Activated CD8-positive, alpha-beta T cell treated with anti-CD3 and anti-CD28 coated beads for 36 hours (primary cell): ENCODE data around the gene UTP3. TPM values are rescaled to one million over a fixed set of nuclear protein-coding genes. Genes with fewer than 3 reads are reported as not detected.
A peak's percentile ranks its signal among the peaks of the same experiment; 100 is the strongest.
"Not testable (repeated sequence)": the region's sequence is repeated elsewhere in the genome, so short reads cannot be mapped to it uniquely, and the experiment has no call there.

ENCODE experiments used
- ATAC-seq: fragments of 200-7000 bp; cut with Tn5 transposase; one replicate; pipeline ENCODE4 v1.10.0; 2021; ENCODE audit warnings: mild to moderate bottlenecking, moderate library complexity
- CTCF ChIA-PET: fragments of 350-600 bp; sonication (Branson Sonifier 250); formaldehyde crosslinking; loops from one replicate; lab custom pipeline; 2021; ENCODE audit warnings: antibody characterized with exemption; lab: Charles Lee
- POLR2A ChIA-PET: fragments of 350-600 bp; sonication (Branson Sonifier 250); formaldehyde crosslinking; loops from one replicate; lab custom pipeline; 2021; ENCODE audit warnings: antibody characterized with exemption; lab: Charles Lee
- DNase-seq: peaks from one replicate; pipeline ENCODE4 v3.0.0-alpha.2; 2020
- H3K27ac Mint-ChIP-seq: one replicate; pipeline ENCODE4 v1.8.0; 2021; ENCODE audit warnings: mild to moderate bottlenecking, mixed read lengths
- H3K27me3 Mint-ChIP-seq: one replicate; pipeline ENCODE4 v1.8.0; 2021; ENCODE audit warnings: mixed read lengths
- H3K36me3 Mint-ChIP-seq: one replicate; pipeline ENCODE4 v1.8.0; 2021; ENCODE audit warnings: low read depth, mixed read lengths
- H3K4me1 Mint-ChIP-seq: one replicate; pipeline ENCODE4 v1.8.0; 2021; ENCODE audit warnings: low read depth, mixed read lengths
- H3K4me3 Mint-ChIP-seq: one replicate; pipeline ENCODE4 v1.8.0; 2021; ENCODE audit warnings: mild to moderate bottlenecking, moderate library complexity, mixed read lengths
- H3K9me3 Mint-ChIP-seq: one replicate; pipeline ENCODE4 v1.8.0; 2021; ENCODE audit warnings: mixed read lengths
- CTCF ChIP-seq: fragments of 200-600 bp; IDR thresholded peaks from one replicate; pipeline ENCODE4 v1.8.0; 2022; ENCODE audit warnings: antibody characterized with exemption, mild to moderate bottlenecking
- intact Hi-C: fragments of 100-400 bp; cut with micrococcal nuclease; formaldehyde crosslinking; loops from one replicate; pipeline ENCODE4 v1.10.0; 2022
- total RNA-seq, 2 experiments: library from RNA; stranded (reverse); gene quantifications; one replicate each; pipeline ENCODE4 v1.2.3, GENCODE V29; 2021

Gene UTP3, protein sequence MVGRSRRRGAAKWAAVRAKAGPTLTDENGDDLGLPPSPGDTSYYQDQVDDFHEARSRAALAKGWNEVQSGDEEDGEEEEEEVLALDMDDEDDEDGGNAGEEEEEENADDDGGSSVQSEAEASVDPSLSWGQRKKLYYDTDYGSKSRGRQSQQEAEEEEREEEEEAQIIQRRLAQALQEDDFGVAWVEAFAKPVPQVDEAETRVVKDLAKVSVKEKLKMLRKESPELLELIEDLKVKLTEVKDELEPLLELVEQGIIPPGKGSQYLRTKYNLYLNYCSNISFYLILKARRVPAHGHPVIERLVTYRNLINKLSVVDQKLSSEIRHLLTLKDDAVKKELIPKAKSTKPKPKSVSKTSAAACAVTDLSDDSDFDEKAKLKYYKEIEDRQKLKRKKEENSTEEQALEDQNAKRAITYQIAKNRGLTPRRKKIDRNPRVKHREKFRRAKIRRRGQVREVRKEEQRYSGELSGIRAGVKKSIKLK
- 10 to 100 TPM; 31.0 to 33.5 TPM for total RNA-seq

DNA sequence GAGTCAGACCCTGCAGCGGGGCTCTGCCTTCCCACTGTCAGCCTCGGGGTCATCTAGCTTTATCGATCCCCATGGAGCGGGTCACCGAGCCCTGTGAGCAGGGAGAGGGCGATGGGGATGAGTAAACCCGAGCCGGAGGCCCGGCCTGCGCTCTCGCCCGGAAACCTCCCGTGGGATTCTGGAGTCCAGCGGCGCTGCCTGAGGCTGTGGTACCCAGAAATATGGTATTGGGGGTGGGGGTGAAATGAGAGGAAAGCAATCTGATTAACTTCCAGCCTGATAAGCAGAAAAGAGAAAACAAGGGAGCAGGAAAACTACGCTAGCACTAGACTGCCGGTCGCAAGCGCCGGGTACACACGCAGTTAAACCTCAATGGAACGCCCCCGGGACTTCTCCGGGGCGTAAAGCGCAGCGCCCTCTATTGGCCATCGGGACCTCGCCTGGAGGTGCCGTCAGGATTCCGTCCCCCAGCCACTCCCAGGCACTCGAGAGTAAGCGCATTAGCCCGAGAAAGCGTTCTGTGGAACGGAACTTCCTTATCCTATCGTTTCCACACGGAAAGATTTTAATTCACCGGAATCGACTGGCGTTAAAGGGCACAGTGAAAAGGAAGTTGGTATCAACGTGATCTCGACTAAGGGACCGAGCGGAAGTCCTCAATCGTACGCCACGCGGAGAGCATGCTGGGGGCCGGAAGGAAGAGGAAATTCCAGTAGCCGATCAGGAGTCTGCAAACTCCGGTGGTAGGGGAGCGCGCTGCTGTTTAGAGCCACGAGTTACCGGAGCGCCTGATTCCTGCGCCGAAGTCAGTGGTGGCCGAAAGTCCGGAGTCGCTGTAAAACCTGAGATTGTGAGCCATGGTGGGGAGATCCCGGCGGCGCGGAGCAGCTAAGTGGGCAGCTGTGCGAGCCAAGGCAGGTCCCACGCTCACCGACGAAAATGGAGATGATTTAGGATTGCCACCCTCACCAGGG is at the start of gene UTP3:
Gene UTP3 (plus strand): TSS at position 712 of the 974 bp plus-strand sequence. CDS start 146 bp downstream, at position 858.
- peak; percentile 97 for TF ChIP-seq CTCF
- no peaks in the 10 kb centered on the region for H3K9me3 Mint-ChIP-seq
- H3K27ac Mint-ChIP-seq, result peak within 1 kb of the TSS; percentile 94
- peaks cover 29% of the 10 kb centered on the region for H3K4me1 Mint-ChIP-seq
- ChIA-PET CTCF (interaction anchor here (0.9 to 7.8 kb wide), 9 partner anchors 10 to 322 kb away, joined by 3 to 79 read pairs (median 6); partner anchors contain the start of gene GRSF1), POLR2A (interaction anchor here (0.7 to 3.7 kb wide), 8 partner anchors 9 to 305 kb away, joined by 3 to 40 read pairs (median 4); partner anchors contain the start of genes DCK and GRSF1)
- intact Hi-C loops, result loop anchor here (2.0 to 5.0 kb wide), 3 partner anchors 17 to 149 kb away; partner anchors contain the start of gene GRSF1
- H3K36me3 Mint-ChIP-seq, result peaks cover 33% of the 10 kb centered on the region
- ATAC-seq (peak; percentile 92), DNase-seq (peak; percentile 95)
- H3K27me3 Mint-ChIP-seq, result no peaks in the 10 kb centered on the region
- H3K4me3 Mint-ChIP-seq, result peak within 1 kb of the TSS; percentile 97

- H3K4me1 Mint-ChIP-seq, result peaks cover 13% of the 10 kb centered on the region
- H3K36me3 Mint-ChIP-seq, result no peaks in the 10 kb centered on the region
- DNase-seq, result no peak
- no peak overlapping the region for H3K27ac Mint-ChIP-seq
- ChIA-PET CTCF (no interaction called here), POLR2A (interaction anchor here (0.6 kb wide), 1 partner anchor 118 kb away, joined by 3 read pairs; no protein-coding TSS in a partner anchor)
- peak; percentile 69 for ATAC-seq
- intact Hi-C loops, result no loop called here
- H3K9me3 Mint-ChIP-seq, result no peaks in the 10 kb centered on the region
- peaks cover 1% of the 10 kb centered on the region for H3K27me3 Mint-ChIP-seq
- no peak overlapping the region for H3K4me3 Mint-ChIP-seq
- TF ChIP-seq CTCF, result no peak
Observed at GRCh38 chr4:70640192-70640591, 48.1 kb upstream of the UTP3 start.

DNA sequence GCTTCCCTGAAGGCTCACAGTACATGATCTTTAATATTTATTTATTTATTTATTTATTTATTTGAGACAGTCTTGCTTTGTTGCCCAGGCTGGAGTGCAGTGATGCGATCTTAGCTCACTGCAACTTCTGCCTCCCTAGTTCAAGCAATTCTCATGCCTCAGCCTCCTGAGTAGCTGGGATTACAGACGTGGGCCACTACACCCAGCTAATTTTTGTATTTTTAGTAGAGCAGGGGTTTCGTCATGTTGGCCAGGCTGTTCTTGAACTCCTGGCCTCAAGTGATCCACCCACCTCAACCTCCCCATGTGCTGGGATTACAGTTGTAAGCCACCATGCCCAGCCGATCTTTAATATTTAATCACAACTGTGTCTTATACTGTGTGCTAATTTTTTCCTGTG is 37.6 kb upstream of the UTP3 start:
- H3K27me3 Mint-ChIP-seq, H3K9me3 Mint-ChIP-seq, H3K27ac Mint-ChIP-seq, H3K4me1 Mint-ChIP-seq, H3K36me3 Mint-ChIP-seq, DNase-seq, ATAC-seq, H3K4me3 Mint-ChIP-seq, POLR2A ChIA-PET: not testable (repeated sequence)
- CTCF ChIA-PET, result interaction anchor here (1.1 kb wide), 2 partner anchors 17 to 354 kb away, joined by 3 read pairs; no protein-coding TSS in a partner anchor
- intact Hi-C loops, result loop anchor here (5.0 kb wide), 1 partner anchor 37 kb away; the partner anchor contains the start of gene UTP3

DNA sequence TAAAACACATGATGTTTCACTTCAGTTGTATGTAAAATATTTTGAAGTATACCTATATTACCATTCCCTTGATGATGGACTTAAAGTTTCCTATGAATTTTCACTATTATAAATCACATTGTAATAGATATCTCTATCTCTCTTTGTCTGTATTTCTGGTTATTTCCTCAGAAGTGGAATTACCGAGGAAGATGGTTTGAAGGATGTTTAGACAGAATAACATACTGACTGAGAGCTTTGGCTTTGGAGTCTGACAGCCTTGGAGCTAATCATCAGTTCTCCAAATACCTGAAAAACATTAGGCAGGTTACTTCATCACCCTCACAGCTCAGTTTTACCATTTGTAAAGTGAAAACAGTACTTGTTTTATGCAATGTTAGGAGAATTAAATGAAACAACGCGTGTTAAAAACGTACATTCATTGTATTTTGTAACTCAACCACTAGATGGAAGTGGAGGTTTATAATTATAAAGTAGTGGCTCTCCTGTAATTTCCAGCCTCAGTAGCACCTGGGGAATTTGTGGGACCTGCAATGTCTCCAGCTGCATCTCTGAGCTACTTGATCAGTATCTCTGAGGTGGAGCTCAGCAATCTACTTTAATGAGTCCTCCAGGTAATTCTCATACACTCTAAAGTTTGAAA is 36.3 kb upstream of the UTP3 start:
- DNase-seq (no peak), ATAC-seq (peak; percentile 65)
- no peak overlapping the region for H3K4me3 Mint-ChIP-seq
- peaks cover 4% of the 10 kb centered on the region for H3K4me1 Mint-ChIP-seq
- POLR2A ChIA-PET, result interaction anchor here (0.6 kb wide), 1 partner anchor 25 kb away, joined by 3 read pairs; no protein-coding TSS in a partner anchor
- no peaks in the 10 kb centered on the region for H3K27me3 Mint-ChIP-seq
- H3K36me3 Mint-ChIP-seq, result no peaks in the 10 kb centered on the region
- peak; percentile 62 for TF ChIP-seq CTCF
- H3K27ac Mint-ChIP-seq, result no peak overlapping the region
- H3K9me3 Mint-ChIP-seq, result no peaks in the 10 kb centered on the region
- intact Hi-C loops, result loop anchor here (5.0 kb wide), 1 partner anchor 35 kb away; the partner anchor contains the start of gene UTP3
- CTCF ChIA-PET, result interaction anchor here (0.6 to 1.8 kb wide), 32 partner anchors 8 to 462 kb away, joined by 3 to 14 read pairs (median 4); partner anchors contain the start of genes ENAM and UTP3
